ENCODE data around the gene ACOT7.

Gene ACOT7

DNA sequence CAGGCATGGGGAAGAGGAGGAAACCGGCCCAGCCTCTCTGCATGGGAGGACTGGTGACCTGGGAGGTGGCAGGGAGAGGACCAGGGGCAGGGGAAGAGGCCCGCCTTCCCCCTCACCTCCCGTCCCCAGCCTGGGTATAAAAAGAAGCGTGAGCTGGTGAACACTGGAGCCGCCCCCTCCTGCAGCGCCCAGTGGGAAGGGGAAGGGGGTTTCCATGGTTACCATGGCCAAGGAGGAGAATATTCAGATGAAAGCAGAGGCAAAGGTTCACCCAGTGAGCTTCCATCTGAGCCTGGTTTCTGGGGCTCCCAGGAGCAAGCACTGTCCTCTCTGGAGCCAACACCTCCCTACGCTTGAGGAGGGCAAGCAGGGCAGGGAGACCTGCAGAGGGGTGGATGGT, 54.9 kb downstream of the ACOT7 start:
- no peak for DNase-seq

DNA sequence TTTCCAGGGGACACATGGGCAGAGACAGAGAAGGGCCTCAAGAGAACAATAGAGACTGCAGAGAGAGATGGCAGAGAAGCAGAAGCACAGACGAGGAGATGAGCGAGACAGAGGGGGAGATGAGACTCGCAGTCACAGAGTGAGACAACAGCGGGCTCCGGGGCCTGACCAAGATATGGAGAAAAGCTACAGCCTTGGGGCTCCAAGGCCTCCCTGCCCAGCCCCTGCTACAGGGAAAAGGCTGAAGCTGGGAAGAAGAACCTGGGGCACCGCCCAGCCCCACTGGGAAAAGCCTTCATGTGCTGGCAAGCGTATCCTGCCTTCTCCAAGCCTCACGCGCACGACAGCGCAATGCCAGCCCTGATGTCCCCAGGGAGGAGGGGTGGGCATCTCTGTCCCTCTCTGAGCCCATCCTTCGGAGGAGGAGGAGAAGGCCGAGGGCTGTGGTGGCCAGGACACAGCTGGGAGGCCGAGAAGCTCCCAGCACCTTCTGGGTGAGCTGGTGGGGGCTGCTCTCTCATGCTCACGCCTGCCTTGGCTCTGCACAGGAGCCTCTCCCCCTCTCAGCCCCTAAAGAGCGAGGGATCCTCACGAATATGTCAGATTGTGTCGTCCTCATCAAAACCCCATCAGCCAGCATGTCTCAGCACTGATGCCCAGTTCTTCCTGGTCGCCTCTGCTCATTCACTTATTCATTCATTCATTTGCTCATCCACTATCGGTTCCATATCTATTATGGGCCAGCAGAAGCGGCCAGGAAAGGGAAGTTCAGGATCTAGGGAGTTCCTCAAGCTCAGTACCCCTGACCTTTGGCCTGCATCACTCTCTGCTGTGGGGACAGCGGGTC, 56.6 kb downstream of the ACOT7 start:
- DNase-seq, result no peak

DNA sequence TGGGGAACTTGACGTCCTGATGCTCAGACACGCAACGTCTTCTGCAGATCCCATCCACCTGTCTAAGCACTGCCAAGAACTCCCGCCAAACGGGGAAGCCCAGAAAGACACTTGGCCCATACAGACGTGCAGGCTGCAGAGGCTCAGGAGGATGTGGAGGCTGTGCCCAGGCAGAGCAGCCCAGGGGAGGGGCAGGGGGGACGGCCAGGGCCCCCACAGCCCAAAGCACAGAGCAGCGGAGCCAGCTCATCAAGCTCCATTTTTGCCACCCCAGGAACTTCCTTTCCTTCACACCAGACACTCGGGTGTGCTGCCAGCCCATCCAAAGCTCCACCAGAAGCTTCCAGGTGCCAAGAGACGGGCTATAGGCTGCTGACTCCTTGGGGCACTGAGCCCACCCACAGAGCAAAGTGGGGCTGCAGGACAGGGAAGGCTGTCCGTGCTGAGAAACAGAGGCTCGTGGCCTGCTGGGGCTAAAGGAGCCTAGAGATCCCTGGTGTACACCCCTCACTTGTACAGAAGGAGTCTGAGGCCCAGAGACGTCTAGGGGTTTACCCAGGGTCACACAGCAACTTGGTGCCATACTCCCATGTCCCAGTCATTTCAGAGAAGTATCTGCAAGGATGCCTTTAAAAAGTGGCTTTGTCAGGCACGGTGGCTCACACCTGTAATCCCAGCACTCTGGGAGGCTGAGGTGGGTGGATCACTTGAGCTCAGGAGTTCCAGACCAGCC, 59.1 kb downstream of the ACOT7 start:
- no peak for DNase-seq

DNA sequence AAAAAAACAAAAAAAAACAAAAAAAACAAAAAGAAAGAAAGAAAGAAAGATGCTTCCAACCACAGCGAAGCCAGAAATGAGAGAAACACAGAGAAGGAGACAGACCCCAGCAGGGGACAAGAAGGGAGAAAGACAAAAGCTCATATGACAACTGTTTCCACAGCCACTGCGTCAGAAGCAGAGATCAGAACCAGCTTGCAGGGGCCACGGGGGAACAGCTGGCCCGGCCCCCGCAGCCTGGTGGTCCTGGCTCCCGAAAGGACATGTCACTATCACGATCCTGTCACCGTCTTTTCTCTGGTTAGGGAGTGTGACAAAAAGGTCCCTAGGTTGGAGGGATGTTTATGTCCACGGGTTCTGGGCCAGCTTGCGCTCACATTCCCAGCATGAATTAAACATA, 60.7 kb downstream of the ACOT7 start:
- DNase-seq, result no peak

DNA sequence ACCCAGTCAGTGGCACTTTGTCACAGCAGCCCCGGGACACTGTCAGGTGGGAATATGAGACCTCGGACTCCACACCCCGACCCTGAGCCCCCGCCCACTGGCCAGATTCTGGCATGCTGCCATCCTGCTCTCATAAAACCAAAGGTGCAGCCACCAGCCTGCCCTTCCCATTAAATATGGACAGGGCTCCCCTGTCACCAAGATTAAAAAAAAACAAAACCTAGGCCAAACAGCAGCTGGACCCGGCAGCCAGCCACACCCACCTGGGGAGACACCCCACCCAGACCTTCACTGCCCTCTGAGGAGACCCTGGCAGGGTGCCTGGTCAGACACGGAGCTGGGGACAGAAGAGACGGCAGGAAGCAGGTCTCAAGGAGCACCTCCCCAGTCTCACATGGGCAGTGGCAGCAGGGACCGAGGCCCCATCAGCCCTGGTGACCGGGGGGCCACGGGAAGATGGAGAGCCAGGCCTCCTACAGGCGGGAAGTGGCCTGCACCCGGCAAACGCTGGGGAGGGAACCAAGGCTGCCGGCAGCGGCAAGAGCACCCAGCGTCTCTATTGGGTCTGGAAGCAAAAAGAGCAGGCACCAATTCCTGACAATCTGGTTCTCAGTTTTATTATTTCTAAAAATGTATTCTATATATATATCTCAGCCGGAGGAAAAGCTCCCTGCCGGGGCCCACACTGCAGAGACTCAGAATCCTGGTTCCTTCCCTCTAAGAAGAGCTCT, 61.9 kb downstream of the ACOT7 start:
- no peak for DNase-seq

DNA sequence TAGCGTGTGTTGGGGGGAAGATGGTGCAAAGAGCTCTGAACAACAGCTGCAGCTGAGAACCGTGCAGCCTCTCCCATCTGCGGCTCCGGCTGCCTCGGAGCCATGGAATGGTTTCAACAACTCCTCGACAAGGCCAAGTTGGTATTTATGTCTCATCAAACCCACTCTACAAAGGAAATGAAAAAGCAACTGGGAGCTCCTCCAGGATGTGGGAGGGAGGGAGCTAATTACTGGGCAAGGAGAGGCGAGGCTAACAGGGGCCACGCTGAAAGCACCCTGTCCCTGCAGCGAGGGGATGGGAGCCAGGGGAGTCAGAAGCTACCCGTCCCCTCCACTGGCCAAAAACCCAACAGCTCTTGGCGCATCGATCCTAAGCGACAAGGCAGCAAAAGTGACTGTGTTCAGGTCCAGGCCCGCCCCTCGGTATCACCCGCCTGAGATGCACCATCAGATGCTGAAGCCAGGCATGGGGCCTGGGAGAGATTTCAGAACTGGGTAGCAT, 63.1 kb downstream of the ACOT7 start:
- no peak for DNase-seq

DNA sequence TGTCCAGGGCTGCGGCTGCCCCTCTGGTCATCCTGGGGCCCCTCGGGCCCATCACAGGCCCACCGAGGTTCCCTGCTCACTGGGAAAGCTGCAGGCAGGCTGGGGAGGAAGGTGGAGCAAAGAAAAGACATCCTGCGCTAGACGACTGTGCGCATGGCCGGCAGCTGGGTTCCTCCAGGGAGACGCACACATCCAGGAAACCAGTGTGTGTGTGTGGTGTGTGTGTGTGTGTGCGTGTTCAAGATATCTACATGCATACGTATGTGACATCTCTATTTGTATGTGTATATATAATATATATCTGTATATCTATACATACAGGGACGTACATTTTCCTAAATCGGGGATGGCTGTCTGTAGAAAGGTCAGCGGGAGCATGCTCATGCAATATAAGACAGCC, 63.7 kb downstream of the ACOT7 start:
- DNase-seq, result no peak

DNA sequence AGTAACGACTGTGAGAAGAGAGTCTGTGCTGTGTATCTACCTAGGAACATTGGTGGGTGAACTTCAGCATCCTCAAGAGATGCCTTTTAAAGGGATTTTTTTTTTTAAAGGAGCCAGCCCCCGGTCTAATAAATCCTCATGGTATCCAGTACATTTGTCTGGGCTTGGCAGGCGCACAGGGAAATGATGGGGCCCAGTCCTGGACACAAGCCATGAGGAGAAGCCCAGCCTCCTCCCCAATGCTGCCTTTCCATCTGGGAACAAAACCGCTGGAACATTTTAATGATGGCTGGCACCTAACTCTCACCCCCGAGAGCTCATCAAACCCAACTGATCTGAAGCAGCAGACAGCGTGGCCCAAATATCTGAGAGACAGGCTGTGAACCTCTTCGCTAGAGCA, 64.2 kb downstream of the ACOT7 start:
- no peak for DNase-seq

DNA sequence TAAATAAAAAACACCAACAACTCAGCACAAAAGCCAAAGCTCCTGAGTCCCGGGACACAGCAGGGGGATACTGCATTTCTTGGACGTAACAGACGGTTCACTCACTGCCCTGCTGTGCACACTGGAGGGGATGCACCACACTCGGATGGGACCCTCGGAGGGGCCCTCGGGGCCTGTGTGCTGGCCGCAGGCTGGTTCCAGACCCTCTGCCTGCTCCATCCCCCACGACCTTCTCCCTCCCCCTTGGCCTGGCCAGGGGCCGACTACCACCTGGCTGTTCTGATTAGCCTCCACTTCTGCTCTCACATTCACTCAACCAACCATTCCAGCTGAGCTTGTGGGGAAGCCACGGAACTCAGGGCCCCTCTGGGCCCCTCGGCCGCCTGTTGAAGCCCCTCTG, 64.9 kb downstream of the ACOT7 start:
- no peak for DNase-seq

DNA sequence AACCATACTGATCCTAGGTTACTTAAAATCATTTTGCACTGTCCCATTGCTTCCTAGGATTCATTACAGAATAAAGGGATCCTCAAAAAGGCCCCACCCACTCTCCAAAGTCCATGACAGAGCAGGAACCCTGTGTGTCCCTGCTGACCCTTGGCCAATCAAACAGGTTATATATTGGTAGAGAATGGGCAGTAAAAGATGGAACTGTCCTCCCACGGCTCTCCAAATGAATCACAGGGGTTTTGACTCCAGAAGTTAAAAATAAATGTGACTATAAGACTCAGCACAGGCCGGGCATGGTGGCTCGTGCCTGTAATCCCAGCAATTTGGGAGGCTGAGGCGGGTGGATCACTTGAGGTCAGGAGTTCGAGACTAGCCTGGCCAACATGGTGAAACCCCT, 65.5 kb downstream of the ACOT7 start:
- no peak for DNase-seq

DNA sequence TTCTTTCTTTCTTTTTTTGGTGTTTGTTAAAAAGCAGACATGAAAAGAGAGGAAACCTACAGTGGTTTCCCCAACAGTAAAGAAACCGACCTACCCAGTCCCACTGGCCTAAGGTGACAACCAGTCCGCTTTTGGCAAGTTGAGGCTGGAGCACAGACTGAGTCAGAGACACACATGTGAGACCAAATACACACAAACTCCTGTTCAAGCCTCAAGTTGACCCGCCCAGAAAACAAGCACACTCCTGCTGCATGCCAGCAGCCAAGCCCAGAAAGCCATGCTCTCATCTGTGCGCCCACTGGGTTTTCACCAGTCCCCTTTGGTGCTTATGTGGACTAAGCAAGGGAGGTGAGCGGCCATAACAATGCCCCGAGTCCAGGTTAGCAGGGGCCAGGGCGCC, 68.1 kb downstream of the ACOT7 start:
- no peak for DNase-seq

DNA sequence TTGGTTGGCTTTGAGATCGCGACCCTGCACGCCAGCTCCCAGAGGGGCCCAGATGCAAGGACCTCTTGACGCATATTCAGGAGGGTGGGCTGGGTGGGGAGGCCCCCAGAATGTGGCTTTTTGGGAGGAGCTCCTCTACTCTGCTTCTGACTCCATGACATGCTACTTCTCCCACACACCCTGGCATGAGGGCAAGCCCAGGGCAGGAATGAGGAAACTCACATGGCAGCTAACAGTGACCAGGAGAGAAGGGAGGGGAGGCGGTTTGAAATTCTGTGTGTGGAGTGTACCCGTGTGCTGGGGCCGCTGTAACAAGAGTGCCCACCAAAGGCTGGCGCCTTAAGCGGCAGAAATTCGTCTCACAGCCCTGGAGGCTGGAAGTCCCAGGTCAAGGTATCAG, 71.4 kb downstream of the ACOT7 start:
- no peak for DNase-seq

DNA sequence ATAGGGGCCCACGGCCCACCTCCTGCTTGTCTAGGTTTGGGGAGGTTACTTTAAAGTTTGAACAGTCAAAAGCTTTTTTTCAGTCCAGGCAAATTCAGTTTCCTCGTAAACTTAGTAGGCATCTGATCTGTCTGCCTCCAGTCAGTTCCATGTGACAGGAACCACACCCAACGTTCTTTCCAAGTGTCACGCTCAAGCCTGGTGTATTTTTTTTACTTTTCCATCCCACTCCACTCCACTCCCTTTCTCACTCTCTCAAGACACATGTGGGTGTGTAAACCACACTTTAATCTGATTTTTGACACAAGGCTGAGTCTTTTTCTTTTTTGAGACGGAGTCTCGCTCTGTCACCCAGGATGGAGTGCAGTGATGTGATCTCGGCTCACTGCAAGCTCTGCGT, 72.4 kb downstream of the ACOT7 start:
- no peak for DNase-seq

DNA sequence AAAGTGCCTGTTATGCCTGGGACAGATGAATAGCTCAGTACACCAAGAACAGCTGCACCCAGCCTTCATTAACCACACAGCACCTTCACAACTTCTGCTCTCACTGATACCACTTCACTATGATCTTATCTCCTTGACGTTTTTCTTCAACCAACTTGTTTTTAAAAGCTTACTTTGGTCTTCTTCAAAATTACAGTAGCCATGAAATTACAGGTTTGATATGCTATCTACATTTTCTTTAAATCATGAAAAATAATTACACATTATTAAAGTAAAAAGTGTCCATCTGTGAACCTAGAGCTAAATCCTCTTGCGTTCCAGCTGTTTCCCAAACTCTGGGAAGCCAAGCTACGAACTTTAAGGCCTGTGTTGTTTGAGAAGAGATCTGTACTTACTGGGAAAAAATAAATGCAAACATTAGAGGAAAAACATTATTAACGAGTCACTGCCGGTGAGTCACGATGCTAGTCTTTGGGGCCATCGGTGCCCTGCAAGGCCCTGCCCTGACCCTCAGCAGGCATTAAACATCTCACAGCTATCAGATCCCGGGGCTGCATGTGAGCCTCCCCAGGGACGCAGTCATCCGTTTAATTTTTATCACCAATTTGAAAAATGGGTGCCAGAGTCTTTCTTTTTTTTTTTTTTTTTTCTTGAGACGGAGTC, 76.3 kb downstream of the ACOT7 start:
- DNase-seq, result no peak

DNA sequence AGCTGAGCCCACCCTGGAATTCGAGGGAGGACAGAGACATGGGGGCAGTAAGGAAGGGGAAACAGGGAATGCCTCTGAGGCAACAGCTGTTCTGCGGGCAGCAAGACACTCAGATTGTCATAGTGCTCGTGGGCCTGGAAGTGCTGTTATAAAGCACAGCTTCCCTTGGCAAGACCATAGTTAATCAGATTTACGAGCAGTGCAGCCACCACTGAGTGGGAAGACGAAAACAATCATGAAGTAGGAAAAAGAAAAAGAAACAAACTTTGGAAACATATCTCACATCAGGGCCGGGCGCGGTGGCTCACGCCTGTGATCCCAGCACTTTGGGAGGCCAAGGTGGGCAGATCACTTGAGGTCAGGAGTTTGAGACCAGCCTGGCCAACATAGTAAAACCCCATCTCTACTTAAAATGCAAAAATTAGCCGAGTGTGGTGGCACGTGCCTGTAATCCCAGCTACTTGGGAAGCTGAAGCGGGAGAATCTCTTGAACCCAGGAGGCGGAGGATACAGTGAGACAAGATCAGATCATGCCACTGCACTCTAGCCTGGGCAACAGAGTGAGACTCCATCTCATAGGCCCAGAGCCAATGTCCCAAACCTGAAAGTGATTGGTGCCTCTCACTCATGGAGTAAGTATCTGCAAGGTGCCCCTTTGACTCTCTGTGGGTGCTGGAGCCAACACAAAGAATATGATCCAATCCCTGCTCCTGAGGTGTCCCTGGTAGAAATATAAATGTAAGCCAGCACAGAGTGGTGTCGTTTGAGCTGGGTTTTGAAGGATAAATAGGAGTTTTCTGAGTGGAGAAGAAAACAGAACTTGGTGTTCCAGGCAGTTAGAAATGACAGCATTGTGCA, 77.1 kb downstream of the ACOT7 start:
- DNase-seq, result no peak

DNA sequence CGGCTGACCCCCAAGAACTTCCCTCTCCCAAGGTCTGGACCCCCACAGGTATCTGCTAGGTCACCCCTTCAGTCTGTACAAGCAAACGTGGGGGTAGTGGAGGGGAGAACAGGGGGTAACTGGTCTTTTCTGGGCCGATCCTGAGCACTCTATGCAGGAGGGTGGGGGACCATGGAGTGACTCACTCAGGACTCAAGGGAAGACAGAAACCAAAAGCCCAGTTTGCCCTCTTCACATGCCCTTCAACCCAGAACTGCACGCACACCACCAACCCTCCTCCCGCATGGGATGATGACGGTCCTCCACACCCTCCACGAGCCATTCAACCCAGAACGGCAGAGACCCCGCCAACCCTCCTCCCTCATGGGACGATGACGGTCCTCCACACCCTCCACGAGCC, 79.1 kb downstream of the ACOT7 start:
- no peak for DNase-seq

DNA sequence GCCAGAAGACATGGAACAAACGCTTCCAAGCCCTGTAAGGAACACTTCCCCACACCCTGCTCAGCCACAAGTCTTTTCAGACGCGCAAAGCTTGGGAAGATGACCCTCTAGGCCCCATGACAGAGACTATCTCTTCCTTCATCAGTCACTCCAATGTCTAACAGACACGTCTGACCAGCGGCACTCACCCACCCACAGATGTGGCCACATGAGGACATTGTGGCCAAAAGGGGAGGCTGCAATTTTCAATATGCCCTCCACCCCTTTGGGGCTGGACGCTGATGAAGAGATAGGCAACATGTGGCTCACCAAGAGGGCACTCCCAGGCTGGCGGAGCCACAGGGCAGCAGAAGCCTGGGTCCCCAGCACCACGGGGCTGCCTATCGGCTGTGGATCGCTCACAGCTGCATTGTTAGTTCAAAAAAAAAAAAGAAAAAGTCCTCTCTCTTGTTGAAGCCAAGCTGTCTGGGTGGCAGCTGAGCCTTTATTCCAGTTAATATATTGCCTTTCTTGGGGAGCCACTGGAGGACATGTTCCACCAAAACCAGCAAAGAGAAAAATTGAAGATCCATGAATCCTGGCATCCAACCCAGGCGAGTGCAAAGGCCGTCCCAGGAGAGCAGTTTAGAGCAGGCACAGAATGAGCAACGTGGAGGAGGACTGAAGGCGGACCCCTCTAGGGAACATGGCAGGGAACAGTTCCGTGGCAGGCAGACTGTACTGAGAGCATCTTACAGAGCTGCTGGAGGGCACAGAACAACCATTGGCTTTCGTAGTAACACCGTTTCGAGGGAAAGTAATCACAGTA, 80.0 kb downstream of the ACOT7 start:
- no peak for DNase-seq

DNA sequence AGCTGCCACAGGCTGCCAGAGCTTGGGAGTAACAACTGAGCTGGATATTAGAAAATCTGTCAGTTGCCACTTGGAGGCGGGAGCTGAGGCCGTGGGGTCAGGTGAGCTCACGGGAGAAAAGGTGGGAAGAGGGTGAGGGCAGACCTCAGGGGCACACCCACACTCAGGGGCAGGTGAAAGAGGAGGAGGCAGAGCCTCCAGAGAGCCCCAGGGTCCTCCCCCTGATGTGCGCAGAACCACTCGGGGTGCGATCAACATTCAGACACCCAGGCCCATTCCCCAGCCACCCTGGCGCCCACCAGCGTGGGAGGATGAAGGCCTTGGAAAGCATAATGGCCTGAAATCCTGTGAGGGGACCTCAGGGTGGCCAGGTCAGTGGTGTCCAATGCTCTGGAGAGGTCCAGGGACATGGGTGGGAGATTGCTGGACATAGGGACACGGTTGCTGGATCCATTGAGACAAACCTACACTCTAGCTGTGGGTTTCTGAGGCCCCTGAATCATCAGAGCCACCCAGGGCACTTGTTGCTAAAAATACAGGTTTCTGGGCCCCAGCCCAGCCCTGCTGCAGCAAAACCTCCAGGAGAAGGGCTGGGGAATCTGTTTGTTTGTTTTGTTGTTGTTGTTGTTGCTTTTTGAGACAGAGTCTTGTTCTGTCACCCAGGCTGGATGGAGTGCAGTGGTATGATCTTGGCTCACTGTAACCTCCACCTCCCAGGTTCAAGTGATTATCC, 83.3 kb downstream of the ACOT7 start:
- DNase-seq, result no peak

DNA sequence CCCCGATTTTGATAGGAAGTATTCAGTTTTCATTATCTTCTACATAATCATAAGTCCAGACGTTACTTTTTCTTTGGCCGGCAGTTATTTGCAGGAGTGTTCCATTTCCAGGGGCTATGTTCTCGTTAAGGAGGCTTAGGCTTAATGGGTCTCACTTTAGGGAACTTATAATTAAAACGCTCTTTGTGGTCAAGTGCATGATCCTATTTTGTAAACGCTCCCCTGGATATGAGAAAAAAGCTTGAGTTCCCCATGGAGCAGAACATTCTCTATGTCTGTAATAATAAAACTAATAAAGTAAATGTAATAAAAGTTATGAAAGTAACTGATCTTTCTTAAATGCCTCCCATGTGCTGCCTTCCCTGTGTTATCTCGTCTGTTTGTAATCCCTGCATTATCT, 84.0 kb downstream of the ACOT7 start:
- DNase-seq, result no peak

DNA sequence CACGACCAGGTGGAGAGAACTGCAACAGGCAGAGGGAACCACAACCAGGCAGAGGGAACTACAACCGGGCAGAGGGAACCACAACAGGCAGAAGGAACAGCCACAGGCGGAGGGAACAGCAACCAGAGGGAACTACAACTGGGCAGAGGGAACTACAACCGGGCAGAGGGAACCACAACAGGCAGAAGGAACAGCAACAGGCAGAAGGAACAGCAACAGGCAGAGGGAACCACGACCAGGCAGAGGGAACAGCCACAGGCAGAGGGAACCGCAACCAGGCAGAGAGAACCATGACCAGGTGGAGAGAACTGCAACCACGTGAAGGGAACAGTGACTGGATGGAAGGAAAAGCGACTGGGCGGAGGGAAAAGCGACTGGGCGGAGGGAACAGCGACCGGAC, 85.1 kb downstream of the ACOT7 start:
- no peak for DNase-seq
